NT2/D1 (cell line): ENCODE data around the gene COG7.

ENCODE experiments used
- SUZ12 ChIP-seq: IDR thresholded peaks from 2 replicates; pipeline ENCODE4 v1.6.1; 2011; ENCODE audit not compliant: insufficient read length, insufficient read depth; ENCODE audit errors: extremely low read depth
- YY1 ChIP-seq: IDR thresholded peaks from 2 replicates; pipeline ENCODE4 v1.6.1; 2011; ENCODE audit not compliant: insufficient read length, insufficient read depth
- ZNF274 ChIP-seq: IDR thresholded peaks from 2 replicates; pipeline ENCODE4 v1.6.1; 2011; ENCODE audit warnings: mild to moderate bottlenecking, low read depth, low read length

DNA sequence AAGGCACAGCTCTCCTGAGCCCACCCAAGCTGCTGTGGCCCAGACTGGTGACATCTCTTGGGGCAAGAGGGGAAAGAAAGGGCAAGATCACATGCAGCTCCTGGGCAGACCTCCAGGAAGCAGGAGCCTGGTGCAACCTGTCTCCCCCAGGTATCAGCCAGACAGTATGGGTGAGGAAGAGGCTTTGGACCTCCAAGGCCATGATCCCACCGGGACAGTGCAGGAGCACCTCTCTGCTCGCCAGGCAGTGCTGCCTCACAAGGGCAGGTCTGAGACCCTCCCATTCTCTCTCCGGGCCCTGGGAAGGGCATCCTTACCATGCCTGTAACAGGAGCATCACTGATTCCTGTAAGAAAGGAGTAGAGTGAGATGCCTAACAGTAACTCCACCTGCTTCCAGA is 25.6 kb upstream of the COG7 start:
- TF ChIP-seq YY1: no peak
- no peak for TF ChIP-seq ZNF274
- TF ChIP-seq SUZ12: no peak
